Stimulated activated CD4-positive, alpha-beta T cell treated with anti-CD3 and anti-CD28 coated beads, Interleukin-12 subunit alpha, Interleukin-12 subunit beta, amount 100 ng/mL, for 24 hours (primary cell): ENCODE measurements around the gene C1QTNF6.
"Not testable (repeated sequence)": the region's sequence is repeated elsewhere in the genome, so short reads cannot be mapped to it uniquely, and the experiment has no call there.

Source experiments
- DNase-seq, 2 experiments: peaks; one replicate each; pipeline ENCODE4 v3.0.0-alpha.2; 2020; ENCODE audit warnings: low read depth in 2 of 2

The C1QTNF6 gene

DNA sequence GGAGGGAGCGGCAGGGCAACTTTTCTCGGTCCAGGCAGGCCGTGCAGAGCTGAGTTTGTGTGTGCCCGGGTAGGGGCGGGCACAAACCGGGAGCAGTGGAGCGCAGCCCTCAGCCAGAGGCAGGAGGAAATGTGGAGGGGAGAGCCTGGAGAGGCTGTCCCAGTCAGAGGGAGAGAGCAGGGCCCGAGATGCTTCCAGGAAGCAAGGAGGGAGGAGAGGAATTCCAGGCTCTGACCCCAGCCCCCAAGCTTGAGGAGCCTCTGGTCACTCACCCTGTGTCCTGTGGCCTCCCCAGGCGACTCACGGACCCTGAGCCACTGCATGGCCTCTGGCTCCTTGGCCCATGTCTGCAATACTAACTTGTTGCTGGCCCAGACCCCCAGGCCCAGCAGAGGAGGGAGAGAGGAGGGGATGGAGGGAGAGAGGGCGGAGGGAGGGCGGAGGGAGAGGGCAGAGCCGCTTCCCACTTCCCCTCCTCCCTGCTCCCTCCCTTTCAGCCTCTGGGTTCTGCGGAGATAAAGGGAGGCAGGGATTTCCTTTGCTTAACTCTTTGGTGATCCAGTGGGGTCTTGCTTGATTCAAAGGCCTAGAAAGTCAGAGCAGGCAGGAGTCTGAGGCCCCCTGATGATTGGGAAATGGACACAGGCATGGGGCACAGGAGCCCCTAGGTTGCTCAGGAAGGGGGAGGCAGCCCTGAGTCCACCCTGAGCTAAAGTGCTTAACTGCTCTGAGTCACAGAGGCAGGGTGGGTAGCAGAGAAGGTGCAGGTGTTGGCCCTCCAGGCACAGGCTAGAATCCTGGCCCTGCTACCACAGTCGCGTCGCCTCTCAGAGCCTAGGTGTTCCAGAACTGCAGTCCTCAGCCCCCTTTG, at the start of gene C1QTNF6:
Gene C1QTNF6 (minus strand): TSS at position 357 of the 871 bp plus-strand sequence. CDS start 34 bp downstream, at position 323.
- DNase-seq = no peak

GRCh38 chr22:37235897-37236607, 48.0 kb upstream of the C1QTNF6 start:
- DNase-seq = no peak

- DNase-seq = no peak
Measured at GRCh38 chr22:37234736-37235711, 47.0 kb upstream of the C1QTNF6 start.

- DNase-seq = no peak
Measured at GRCh38 chr22:37233751-37234631, 45.9 kb upstream of the C1QTNF6 start.

DNA sequence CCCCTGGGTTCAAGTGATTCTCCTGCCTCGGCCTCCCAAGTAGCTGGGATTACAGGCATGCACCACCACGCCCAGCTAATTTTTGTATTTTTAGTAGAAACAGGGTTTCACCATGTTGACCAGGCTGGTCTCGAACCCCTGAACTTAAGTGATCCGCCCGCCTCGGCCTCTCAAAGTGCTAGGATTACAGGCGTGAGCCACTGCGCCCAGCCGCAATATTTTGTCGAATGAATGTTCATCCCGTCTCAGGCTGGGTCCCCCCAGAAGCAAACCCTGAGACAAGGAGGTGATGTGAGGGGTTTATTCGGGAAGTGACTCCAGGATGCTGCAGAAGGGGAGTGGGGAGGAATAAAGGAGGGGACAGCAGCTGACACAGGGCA, 45.3 kb upstream of the C1QTNF6 start:
- DNase-seq = not testable (repeated sequence)

GRCh38 chr22:37232140-37232998, 44.3 kb upstream of the C1QTNF6 start:
- no peak for DNase-seq

- no peak for DNase-seq
Measured at GRCh38 chr22:37231406-37232139, 43.5 kb upstream of the C1QTNF6 start.

- DNase-seq = peak in 1 of 2 experiments; percentile 86
Measured at GRCh38 chr22:37230673-37231405, 42.8 kb upstream of the C1QTNF6 start.

DNA sequence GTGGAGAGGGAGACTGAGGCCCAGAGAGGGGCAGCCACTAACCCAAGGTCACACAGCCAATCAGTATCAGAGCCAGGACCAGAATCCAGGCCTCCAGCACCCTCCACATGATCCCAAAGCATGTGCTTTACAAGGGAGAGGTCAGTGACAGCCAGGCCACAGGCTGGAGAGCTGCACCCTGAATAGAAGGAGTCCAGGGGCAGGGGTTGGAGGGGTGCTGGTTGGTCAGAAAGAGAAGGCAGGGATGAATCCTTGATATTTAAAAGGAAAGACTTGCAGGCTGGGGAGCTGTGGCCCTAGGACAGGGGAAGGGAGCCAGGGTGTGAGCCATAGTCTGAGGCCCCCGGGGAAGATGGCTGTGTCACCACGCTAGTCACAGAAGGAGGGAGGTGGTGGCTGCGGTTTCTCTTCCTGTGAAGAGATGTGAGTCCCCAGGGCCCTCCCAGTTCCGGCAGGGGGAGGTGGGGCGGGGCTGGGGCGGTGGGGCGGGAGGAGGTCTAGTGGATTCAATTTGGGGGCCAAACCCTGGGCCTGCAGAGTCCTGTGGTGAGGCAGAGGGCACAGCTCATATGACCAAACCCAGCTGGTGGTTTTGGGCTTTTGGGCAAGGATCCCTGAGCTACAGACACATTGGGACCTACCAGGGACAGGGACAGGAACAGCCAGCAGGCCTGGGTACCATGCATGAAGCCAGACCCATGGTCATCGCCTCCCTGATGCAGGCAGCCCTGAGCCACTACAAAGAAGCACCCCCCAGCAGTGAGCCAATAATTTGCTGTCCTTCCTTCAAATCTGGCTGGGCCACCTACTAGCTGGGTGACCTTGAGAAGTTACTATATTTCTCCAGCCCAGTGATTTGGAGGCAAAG, 42.0 kb upstream of the C1QTNF6 start:
- DNase-seq = peak; percentile 77 to 89

DNA sequence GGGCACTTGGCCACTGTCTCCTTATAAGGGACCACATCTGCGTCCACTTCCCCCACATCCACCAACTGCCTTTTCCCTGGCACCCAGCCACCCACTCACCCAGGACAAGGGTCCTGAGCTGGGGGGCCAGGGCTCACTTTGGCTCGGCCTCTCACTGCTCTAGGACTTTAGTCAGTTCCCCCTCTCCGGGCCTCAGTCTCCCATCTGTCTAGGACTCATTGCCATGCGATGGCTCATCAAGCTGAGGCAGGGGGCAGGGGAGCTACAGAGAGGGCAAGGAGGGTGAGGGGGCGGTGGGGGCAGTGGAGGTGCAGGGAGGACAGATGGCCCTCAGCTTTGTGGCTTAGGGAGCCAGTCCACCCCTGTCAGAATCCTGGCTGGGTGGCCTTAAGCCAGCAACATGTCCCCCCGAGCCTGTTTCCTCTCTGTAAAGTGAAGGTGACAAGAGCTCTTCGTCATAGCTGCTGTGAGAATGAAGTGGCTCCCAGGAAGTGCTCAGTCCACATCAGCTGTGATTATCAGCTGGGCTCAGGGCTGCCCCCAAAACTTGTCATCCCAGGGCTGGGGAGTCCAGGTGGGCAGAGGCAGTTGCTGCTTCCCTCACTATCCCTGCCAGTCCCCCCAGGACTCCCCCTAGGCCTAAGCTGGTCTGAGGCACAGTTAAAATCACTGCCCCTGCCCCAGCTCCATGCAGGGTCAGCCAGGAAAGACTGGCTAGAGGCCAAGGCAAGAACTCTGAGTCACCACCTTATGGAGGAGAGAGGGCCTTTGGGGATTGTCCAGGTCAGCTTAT, 41.2 kb upstream of the C1QTNF6 start:
- DNase-seq = no peak

GRCh38 chr22:37228106-37229011, 40.3 kb upstream of the C1QTNF6 start:
- DNase-seq = no peak

DNA sequence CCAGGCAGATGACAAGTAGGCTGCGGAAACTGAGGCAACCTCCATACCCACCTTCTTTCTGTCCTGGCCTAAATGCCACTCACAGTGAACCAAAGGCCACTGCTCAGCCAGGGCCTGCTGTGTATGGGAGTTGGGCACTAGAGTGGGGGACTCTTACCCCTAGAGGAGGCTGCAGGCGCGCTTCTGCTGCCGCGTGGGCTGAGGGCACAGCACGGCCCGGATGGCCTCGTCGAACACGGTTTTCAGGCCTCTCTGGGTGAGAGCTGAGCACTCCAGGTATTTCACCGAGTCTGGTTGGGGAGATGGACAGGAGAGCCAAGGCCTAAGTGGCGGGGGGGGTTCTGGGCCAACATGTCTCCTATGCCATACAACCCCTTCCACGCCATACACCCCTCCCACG, 38.5 kb upstream of the C1QTNF6 start:
- DNase-seq = no peak

- DNase-seq = no peak
Measured at GRCh38 chr22:37226087-37226486, 38.0 kb upstream of the C1QTNF6 start.

- DNase-seq = no peak
Measured at GRCh38 chr22:37225481-37225880, 37.4 kb upstream of the C1QTNF6 start.

- no peak for DNase-seq
Measured at GRCh38 chr22:37224757-37225420, 36.8 kb upstream of the C1QTNF6 start.
